Measurements from ENCODE around the gene TSPO2. TPM values are rescaled to one million over a fixed set of nuclear protein-coding genes. Genes with fewer than 3 reads are reported as not detected.

Gene TSPO2
- total RNA-seq, 1 experiment from 2014 or later: not detected

GRCh38 chr6:41073203-41073967 lies 31.1 kb downstream of the TSPO2 start:
- Histone ChIP-seq H3K4me3 (replicated peaks in 1 of 2; ENCODE audit: low read depth in 1 of 2, low read length in 2 of 2) (peak overlapping the region; percentile 67 to 77), H3K9me3 (ENCODE audit: control insufficient read depth in 1 of 2, insufficient read depth in 1 of 2, low read depth in 1 of 2, low read length in 2 of 2) (no peaks in the 10 kb centered on the region), H3K9me2 (ENCODE audit: insufficient read depth) (no peaks in the 10 kb centered on the region), H3K4me2 (ENCODE audit: low read length) (peak overlapping the region; percentile 93), H4K20me1 (ENCODE audit: insufficient read depth) (no peaks in the 10 kb centered on the region), H3K4me1 (ENCODE audit: control insufficient read depth in 1 of 2, insufficient read depth in 2 of 2, low read length in 2 of 2) (peaks cover 7 to 16% of the 10 kb centered on the region in 2 experiments; a peak in 3 of 4 replicates), H3K36me3 (ENCODE audit: control insufficient read depth in 1 of 2, insufficient read depth in 2 of 2, low read length in 2 of 2) (no peaks in the 10 kb centered on the region), H3K79me2 (ENCODE audit: insufficient read depth, low read length) (peaks cover 64% of the 10 kb centered on the region), H2AFZ (ENCODE audit: low read depth, low read length, poor library complexity, severe bottlenecking) (no peak overlapping the region), H3K9ac (ENCODE audit: low read length) (peak overlapping the region; percentile 94), H3K27me3 (ENCODE audit: insufficient read depth, low read length) (no peaks in the 10 kb centered on the region), H3K27ac (ENCODE audit: low read depth, low read length) (peak overlapping the region; percentile 98)
- RAD21 ChIA-PET (ENCODE audit: low non-redundant PET in 1 of 2, low total read pairs in 2 of 2, uncharacterized antibody in 2 of 2, unreplicated experiment in 2 of 2): no interaction called here
- CTCF ChIA-PET: interaction anchor here (1.2 to 2.8 kb wide), 3 partner anchors 33 to 109 kb away, joined by 4 to 9 read pairs (median 6); partner anchors contain the start of gene UNC5CL
- POLR2A ChIA-PET: no interaction called here
- DNase-seq (ENCODE audit: low read depth, low spot score) (peak; percentile 47), ATAC-seq (peak; percentile 24)
- intact Hi-C loops (cut with micrococcal nuclease): no loop called here
- BruUV-seq (replicated peaks): no TSS peak
- TF ChIP-seq MAX (IDR thresholded peaks at IDR 0.05) (peak; percentile 51; the same call in 1 of the 2 replicates), ZFX (IDR thresholded peaks at IDR 0.05) (peak; percentile 98), FOSL1 (IDR thresholded peaks at IDR 0.05; ENCODE audit: low read depth) (no peak), POLR2AphosphoS5 (IDR thresholded peaks at IDR 0.05; ENCODE audit: low read depth, low read length) (peak; percentile 79), EZH2 (IDR thresholded peaks at IDR 0.05) (no peak), EZH2phosphoT487 (IDR thresholded peaks at IDR 0.05; ENCODE audit: borderline replicate concordance) (no peak), REST (IDR thresholded peaks at IDR 0.05; ENCODE audit: low read depth) (no peak), POLR2A (IDR thresholded peaks at IDR 0.05; ENCODE audit: borderline replicate concordance, extremely low read depth, insufficient read depth, insufficient read length) (peak; percentile 26), SIN3A (IDR thresholded peaks at IDR 0.05; ENCODE audit: low read depth) (peak; percentile 39), CEBPB (IDR thresholded peaks at IDR 0.05; ENCODE audit: low read depth) (no peak), ELF1 (IDR thresholded peaks at IDR 0.05; ENCODE audit: borderline replicate concordance, low read depth) (no peak), TCF7L2 (IDR thresholded peaks at IDR 0.05; ENCODE audit: borderline replicate concordance, extremely low read depth, insufficient read depth, insufficient read length) (no peak), YY1 (IDR thresholded peaks at IDR 0.05; ENCODE audit: extremely low read depth, insufficient replicate concordance, low read depth, low read length) (no peak), CTCF (IDR thresholded peaks at IDR 0.05 in 2 of 3, conservative IDR thresholded peaks at IDR 0.05 in 1 of 3; ENCODE audit: borderline replicate concordance in 1 of 3, insufficient read depth in 1 of 3, low read depth in 2 of 3, low read length in 2 of 3) (peak in 1 of 3 experiments; percentile 12; a peak in 1 of 6 replicates), SRF (IDR thresholded peaks at IDR 0.05; ENCODE audit: low read depth) (no peak), SP1 (IDR thresholded peaks at IDR 0.05; ENCODE audit: low read depth) (no peak), EGR1 (IDR thresholded peaks at IDR 0.05; ENCODE audit: low read depth) (peak; percentile 83), ZNF274 (IDR thresholded peaks at IDR 0.05; ENCODE audit: low read depth, low read length) (no peak), RAD21 (IDR thresholded peaks at IDR 0.05; ENCODE audit: low read depth) (no peak)
